Stomach smooth muscle (tissue), 2 donors: ENCODE measurements around the gene PALMD.

ENCODE experiments used
- H3K27ac ChIP-seq: one replicate; pipeline ENCODE4 v1.7.0; 2013; ENCODE audit warnings: mild to moderate bottlenecking, low read length, inconsistent platforms
- H3K27me3 ChIP-seq, 2 donors: one replicate each; pipeline ENCODE4 v1.7.0; 2013; ENCODE audit warnings: low read length in 2 of 2; ENCODE audit not compliant: insufficient read depth in 2 of 2, control insufficient read depth in 1 of 2
- H3K36me3 ChIP-seq, 2 donors: one replicate each; pipeline ENCODE4 v1.7.0; 2013; ENCODE audit warnings: low read length in 2 of 2; ENCODE audit not compliant: control insufficient read depth in 2 of 2, insufficient read depth in 2 of 2
- H3K4me1 ChIP-seq: one replicate; pipeline ENCODE4 v1.7.0; 2013; ENCODE audit warnings: low read length; ENCODE audit not compliant: control insufficient read depth, insufficient read depth
- H3K4me3 ChIP-seq, 2 donors: one replicate each; pipeline ENCODE4 v1.7.0; 2013; ENCODE audit warnings: low read length in 2 of 2
- H3K9ac ChIP-seq, 2 donors: one replicate each; pipeline ENCODE4 v1.7.0; 2013; ENCODE audit warnings: low read length in 2 of 2, mild to moderate bottlenecking in 1 of 2
- H3K9me3 ChIP-seq, 2 donors: one replicate each; pipeline ENCODE4 v1.7.0; 2013; ENCODE audit warnings: low read length in 2 of 2; ENCODE audit not compliant: control insufficient read depth in 2 of 2
- donor health status: healthy.
- donor health status: Pancreatic carcinoma.

PALMD gene

GRCh38 chr1:99697580-99697979 lies 51.7 kb downstream of the PALMD start:
- Histone ChIP-seq H3K27me3 (no peaks in the 10 kb centered on the region), H3K9me3 (no peaks in the 10 kb centered on the region), H3K36me3 (no peaks in the 10 kb centered on the region), H3K4me1 (no peaks in the 10 kb centered on the region), H3K9ac (no peak overlapping the region), H3K4me3 (no peak overlapping the region), H3K27ac (no peak overlapping the region)

- H3K27me3 ChIP-seq, result no peaks in the 10 kb centered on the region
These were observed 54.1 kb downstream of the PALMD start for GRCh38 chr1:99700020-99700419.

GRCh38 chr1:99702221-99702620 lies 56.3 kb downstream of the PALMD start:
- H3K27me3 ChIP-seq, result no peaks in the 10 kb centered on the region
- H3K9ac ChIP-seq, result no peak overlapping the region
- H3K4me1 ChIP-seq, result no peaks in the 10 kb centered on the region
- H3K27ac ChIP-seq, result no peak overlapping the region
- no peaks in the 10 kb centered on the region for H3K36me3 ChIP-seq
- no peak overlapping the region for H3K4me3 ChIP-seq
- no peaks in the 10 kb centered on the region for H3K9me3 ChIP-seq

More at GRCh38 chr1:99700020-99700419, 54.1 kb downstream of the PALMD start:
- no peaks in the 10 kb centered on the region for H3K4me1 ChIP-seq
- H3K9ac ChIP-seq, result no peak overlapping the region
- no peak overlapping the region for H3K4me3 ChIP-seq
- H3K9me3 ChIP-seq, result no peaks in the 10 kb centered on the region
- no peaks in the 10 kb centered on the region for H3K36me3 ChIP-seq
- no peak overlapping the region for H3K27ac ChIP-seq

- no peaks in the 10 kb centered on the region for H3K4me1 ChIP-seq
- H3K27me3 ChIP-seq, result no peaks in the 10 kb centered on the region
- no peak overlapping the region for H3K4me3 ChIP-seq
- H3K36me3 ChIP-seq, result no peaks in the 10 kb centered on the region
- H3K27ac ChIP-seq, result no peak overlapping the region
- no peaks in the 10 kb centered on the region for H3K9me3 ChIP-seq
- no peak overlapping the region for H3K9ac ChIP-seq
These were observed 58.5 kb downstream of the PALMD start for GRCh38 chr1:99704356-99704816.

- Histone ChIP-seq H3K36me3 (no peaks in the 10 kb centered on the region), H3K9ac (no peak overlapping the region), H3K4me3 (no peak overlapping the region), H3K9me3 (no peaks in the 10 kb centered on the region), H3K27ac (no peak overlapping the region), H3K4me1 (no peaks in the 10 kb centered on the region), H3K27me3 (no peaks in the 10 kb centered on the region)
These were observed 59.5 kb downstream of the PALMD start for GRCh38 chr1:99705385-99705784.

- H3K4me1 ChIP-seq, result no peaks in the 10 kb centered on the region
- no peaks in the 10 kb centered on the region for H3K27me3 ChIP-seq
- no peak overlapping the region for H3K4me3 ChIP-seq
- no peak overlapping the region for H3K27ac ChIP-seq
- no peaks in the 10 kb centered on the region for H3K9me3 ChIP-seq
- no peak overlapping the region for H3K9ac ChIP-seq
- no peaks in the 10 kb centered on the region for H3K36me3 ChIP-seq
These were observed 61.7 kb downstream of the PALMD start for GRCh38 chr1:99707535-99708142.

- no peak overlapping the region for H3K4me3 ChIP-seq
- no peaks in the 10 kb centered on the region for H3K27me3 ChIP-seq
- no peak overlapping the region for H3K9ac ChIP-seq
- no peak overlapping the region for H3K27ac ChIP-seq
- H3K4me1 ChIP-seq, result no peaks in the 10 kb centered on the region
- H3K36me3 ChIP-seq, result no peaks in the 10 kb centered on the region
- H3K9me3 ChIP-seq, result no peaks in the 10 kb centered on the region
These were observed 65.1 kb downstream of the PALMD start for GRCh38 chr1:99710994-99711393.

- Histone ChIP-seq H3K36me3 (no peaks in the 10 kb centered on the region), H3K27ac (no peak overlapping the region), H3K27me3 (no peaks in the 10 kb centered on the region), H3K9ac (no peak overlapping the region), H3K4me3 (no peak overlapping the region), H3K9me3 (no peaks in the 10 kb centered on the region), H3K4me1 (no peaks in the 10 kb centered on the region)
These were observed 67.1 kb downstream of the PALMD start for GRCh38 chr1:99713006-99713405.

GRCh38 chr1:99717005-99717404 lies 71.1 kb downstream of the PALMD start:
- Histone ChIP-seq H3K9ac (no peak overlapping the region), H3K4me3 (no peak overlapping the region)

GRCh38 chr1:99723251-99723650 lies 77.3 kb downstream of the PALMD start:
- H3K4me1 ChIP-seq, result no peaks in the 10 kb centered on the region
- H3K4me3 ChIP-seq, result no peak overlapping the region
- no peak overlapping the region for H3K9ac ChIP-seq
- H3K9me3 ChIP-seq, result no peaks in the 10 kb centered on the region
- no peaks in the 10 kb centered on the region for H3K27me3 ChIP-seq
- H3K27ac ChIP-seq, result no peak overlapping the region
- H3K36me3 ChIP-seq, result no peaks in the 10 kb centered on the region

More at GRCh38 chr1:99717005-99717404, 71.1 kb downstream of the PALMD start:
- no peaks in the 10 kb centered on the region for H3K4me1 ChIP-seq
- H3K36me3 ChIP-seq, result no peaks in the 10 kb centered on the region
- no peaks in the 10 kb centered on the region for H3K9me3 ChIP-seq
- no peaks in the 10 kb centered on the region for H3K27me3 ChIP-seq
- no peak overlapping the region for H3K27ac ChIP-seq

- no peak overlapping the region for H3K9ac ChIP-seq
These were observed 80.1 kb downstream of the PALMD start for GRCh38 chr1:99725996-99726395.

More at GRCh38 chr1:99725996-99726395, 80.1 kb downstream of the PALMD start:
- Histone ChIP-seq H3K4me1 (no peaks in the 10 kb centered on the region), H3K36me3 (no peaks in the 10 kb centered on the region), H3K27ac (no peak overlapping the region), H3K9me3 (no peaks in the 10 kb centered on the region), H3K27me3 (no peaks in the 10 kb centered on the region), H3K4me3 (no peak overlapping the region)
